ENCODE results near the gene LRRC25. TPM values are rescaled to one million over a fixed set of nuclear protein-coding genes. Genes with fewer than 3 reads are reported as not detected.

LRRC25 gene
- 0.15 TPM in 1 of 2 replicates, not detected in the other for total RNA-seq

DNA sequence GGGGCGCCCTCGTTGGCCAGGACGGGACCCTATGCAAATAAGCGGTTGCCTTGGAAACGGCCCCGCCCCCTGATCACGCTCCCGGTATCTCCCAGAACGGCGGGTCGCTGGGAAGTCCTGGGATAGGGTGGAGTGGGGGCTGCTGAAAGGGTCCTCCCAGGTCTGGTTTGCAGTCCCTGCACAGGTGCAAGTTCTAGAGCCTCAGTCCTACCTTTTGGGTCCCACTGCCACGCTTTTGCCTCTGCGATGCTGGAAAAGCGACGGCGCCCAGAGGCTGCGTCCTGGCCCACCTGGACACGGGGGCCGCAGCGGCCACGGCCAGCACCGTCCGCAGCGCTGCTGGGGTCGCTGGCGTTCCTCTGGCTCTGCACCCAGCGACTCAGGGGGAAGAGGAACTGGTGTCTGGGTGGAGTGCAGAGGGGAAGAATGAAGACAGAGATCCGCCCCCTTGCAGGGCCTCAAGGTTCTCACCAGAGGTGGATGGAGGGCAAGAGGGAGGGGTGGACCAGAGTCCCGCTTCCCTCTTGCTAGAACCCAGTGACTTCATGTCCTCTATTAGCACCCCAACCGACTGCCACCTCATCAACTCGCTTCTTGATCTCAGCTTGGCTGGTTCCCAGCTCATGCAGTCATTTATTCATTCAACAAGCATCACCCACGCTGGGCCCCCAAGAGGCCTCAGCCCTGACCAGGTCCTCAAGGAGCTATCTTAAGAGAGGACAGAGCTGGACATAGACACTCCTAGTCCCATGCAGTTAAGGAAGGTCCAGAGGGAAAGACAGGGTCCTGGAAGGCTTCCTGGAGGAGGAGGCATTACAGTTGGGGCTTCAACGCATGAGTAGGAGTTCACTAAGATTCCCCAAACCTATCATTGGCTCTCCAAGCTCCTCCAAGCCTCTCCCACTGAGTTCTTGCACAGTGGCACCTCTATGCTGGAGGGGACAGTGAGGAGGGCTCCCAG is at the start of gene LRRC25:
Gene LRRC25 (minus strand): TSS at position 381 of the 961 bp plus-strand sequence. CDS start 659 bp downstream, outside the sequence.

DNA sequence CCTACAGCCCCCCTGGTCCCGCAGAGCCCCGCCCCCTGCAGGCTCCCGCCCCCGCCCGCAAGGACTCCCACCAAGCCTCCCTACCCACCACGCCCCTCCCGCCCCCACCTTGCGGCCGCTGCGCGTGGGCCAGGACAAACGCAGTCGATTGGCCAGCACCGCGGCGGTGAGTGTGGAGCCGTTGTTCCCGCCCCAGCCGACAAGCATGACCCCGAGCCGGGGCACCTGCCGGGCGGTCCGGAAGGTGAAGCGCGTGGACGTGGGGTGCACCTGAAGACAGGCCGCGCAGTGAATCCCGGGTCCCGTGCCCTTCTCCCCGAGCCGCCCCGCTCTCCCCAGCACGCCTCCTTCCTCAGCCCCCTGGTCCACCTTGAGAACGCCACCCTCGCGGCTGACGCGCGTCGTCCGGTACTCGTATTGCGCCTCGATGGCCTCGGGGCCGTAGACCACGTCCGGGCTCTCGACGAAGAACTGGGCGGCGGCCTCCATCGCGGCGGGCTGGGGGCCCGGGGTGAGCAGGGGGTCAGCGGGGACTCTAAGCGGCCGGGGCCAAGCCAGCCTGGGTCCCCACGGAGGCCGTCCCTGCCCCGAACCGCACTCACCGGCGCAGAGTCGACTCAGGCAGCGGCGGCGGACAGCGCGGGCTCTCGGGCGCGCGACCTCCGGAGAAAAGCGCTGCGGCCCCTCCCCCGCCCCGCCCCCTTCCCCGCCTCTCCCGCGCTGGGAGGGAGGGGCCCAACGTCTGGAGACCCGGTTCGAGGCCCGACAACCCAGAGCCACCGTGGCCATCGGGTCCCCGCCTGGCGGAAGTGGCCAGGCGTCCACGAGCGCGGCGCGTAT is 40.3 kb upstream of the LRRC25 start, which contains the start of gene ISYNA1:
Gene ISYNA1 (minus strand): TSS at position 643 of the 840 bp plus-strand sequence. CDS start 154 bp downstream, at position 489.

DNA sequence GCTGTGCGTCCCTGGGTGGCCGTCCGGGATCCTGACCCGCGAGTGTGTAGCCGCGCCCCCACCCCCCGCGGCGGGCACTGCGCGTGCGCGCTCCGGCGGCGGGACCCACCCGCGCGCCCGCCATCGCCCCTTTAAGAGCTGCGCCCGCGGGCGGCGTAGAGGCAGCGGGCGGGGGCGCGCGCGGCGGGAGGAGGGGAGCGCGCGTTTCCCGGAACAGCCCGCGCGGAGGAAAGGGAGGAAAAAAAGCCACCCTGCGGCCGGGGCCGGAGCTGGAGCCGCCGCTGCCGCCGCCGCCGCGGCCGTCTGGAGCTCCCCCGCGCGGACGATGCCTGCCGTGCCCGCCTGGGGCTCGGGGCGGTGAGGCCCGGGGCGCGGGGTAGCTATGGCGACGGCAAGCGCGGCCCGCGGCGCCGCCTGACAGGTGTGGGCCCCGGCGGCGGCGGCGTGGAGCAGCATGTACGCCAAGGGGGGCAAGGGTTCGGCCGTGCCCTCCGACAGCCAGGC is 21.8 kb upstream of the LRRC25 start, which contains the start of gene SSBP4:
Gene SSBP4 (plus strand): TSS at position 204 of the 504 bp plus-strand sequence. CDS start 251 bp downstream, at position 455.

DNA sequence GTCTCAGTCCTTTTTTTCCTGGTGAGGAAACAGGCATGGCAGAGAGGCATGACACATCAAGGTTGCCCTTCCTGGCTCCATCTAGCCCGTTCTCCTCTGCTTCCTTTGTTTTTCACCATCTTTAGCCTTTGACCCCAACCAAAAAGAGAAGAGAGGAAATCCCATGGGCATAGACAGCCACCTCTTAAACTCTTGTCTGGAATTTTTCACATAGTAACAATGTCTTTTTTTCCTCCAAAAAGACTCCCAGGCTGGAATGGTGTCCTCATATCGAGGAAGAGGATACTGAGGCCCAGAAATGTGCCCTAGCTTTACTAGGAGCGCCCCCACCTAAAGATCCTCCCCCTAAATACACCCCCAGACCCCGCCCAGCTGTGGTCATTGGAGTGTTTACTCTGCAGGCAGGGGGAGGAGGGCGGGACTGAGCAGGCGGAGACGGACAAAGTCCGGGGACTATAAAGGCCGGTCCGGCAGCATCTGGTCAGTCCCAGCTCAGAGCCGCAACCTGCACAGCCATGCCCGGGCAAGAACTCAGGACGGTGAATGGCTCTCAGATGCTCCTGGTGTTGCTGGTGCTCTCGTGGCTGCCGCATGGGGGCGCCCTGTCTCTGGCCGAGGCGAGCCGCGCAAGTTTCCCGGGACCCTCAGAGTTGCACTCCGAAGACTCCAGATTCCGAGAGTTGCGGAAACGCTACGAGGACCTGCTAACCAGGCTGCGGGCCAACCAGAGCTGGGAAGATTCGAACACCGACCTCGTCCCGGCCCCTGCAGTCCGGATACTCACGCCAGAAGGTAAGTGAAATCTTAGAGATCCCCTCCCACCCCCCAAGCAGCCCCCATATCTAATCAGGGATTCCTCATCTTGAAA is 11.5 kb downstream of the LRRC25 start, which contains the start of gene GDF15:
Gene GDF15 (plus strand): TSS at position 484 of the 868 bp plus-strand sequence. CDS start 32 bp downstream, at position 516.

Other genes with a start within 250 kb of the LRRC25 start
- 18.4 and 23.9 TPM in 2 replicates for gene PIK3R2, start 244.5 kb downstream of the LRRC25 start, total RNA-seq
- gene IFI30, start 223.8 kb downstream of the LRRC25 start, total RNA-seq = under 0.01 and 0.15 TPM in 2 replicates
- gene MPV17L2, start 204.4 kb downstream of the LRRC25 start, total RNA-seq = 24.0 and 29.0 TPM in 2 replicates
- gene RAB3A, start 193.6 kb downstream of the LRRC25 start, total RNA-seq = 0.67 and 1.0 TPM in 2 replicates
- gene PDE4C, start 171.2 kb downstream of the LRRC25 start, total RNA-seq = not detected in 2 replicates
- 0.30 and 0.50 TPM in 2 replicates for gene IQCN, start 123.2 kb downstream of the LRRC25 start, total RNA-seq
- 288 and 304 TPM in 2 replicates for gene JUND, start 116.0 kb downstream of the LRRC25 start, total RNA-seq
- gene LSM4, start 74.5 kb downstream of the LRRC25 start, total RNA-seq = 416 and 427 TPM in 2 replicates
- 6.1 and 8.7 TPM in 2 replicates for gene PGPEP1, start 57.0 kb downstream of the LRRC25 start, total RNA-seq
- 42.1 and 46.7 TPM in 2 replicates for gene GDF15, start 11.5 kb downstream of the LRRC25 start, total RNA-seq
- gene SSBP4, start 21.8 kb upstream of the LRRC25 start, total RNA-seq = 128 and 131 TPM in 2 replicates
- 29.9 and 43.0 TPM in 2 replicates for gene ISYNA1, start 40.5 kb upstream of the LRRC25 start, total RNA-seq
- gene ELL, start 124.4 kb upstream of the LRRC25 start, total RNA-seq = 9.6 and 9.7 TPM in 2 replicates
- gene FKBP8, start 146.0 kb upstream of the LRRC25 start, total RNA-seq = 217 and 236 TPM in 2 replicates
- gene KXD1, start 160.2 kb upstream of the LRRC25 start, total RNA-seq = 161 and 183 TPM in 2 replicates
- 865 and 938 TPM in 2 replicates for gene UBA52, start 174.2 kb upstream of the LRRC25 start, total RNA-seq
- gene REX1BD, start 191.2 kb upstream of the LRRC25 start, total RNA-seq = 73.0 and 79.5 TPM in 2 replicates
- 0.74 and 1.3 TPM in 2 replicates for gene CRLF1, start 209.2 kb upstream of the LRRC25 start, total RNA-seq
- under 0.01 TPM in 1 of 2 replicates, not detected in the other for gene TMEM59L, start 215.2 kb upstream of the LRRC25 start, total RNA-seq
- 2.8 and 3.4 TPM in 2 replicates for gene KLHL26, start 239.4 kb upstream of the LRRC25 start, total RNA-seq

All from bronchus fibroblast of lung (primary cell).